GM19324 (cell line): ENCODE data around the gene PYGO1.
"Not testable (repeated sequence)": the region's sequence is repeated elsewhere in the genome, so short reads cannot be mapped to it uniquely, and the experiment has no call there.

Source experiments
- ATAC-seq: cut with Tn5 transposase; IDR thresholded peaks from one replicate; pipeline ENCODE4 v1.9.1; 2021; ENCODE audit warnings: mild to moderate bottlenecking, moderate library complexity; ENCODE audit not compliant: unreplicated experiment, low FRiP score

The PYGO1 gene

GRCh38 chr15:55513621-55514413 is 74.3 kb downstream of the PYGO1 start:
- ATAC-seq: not testable (repeated sequence)

- ATAC-seq: no peak
Measured at GRCh38 chr15:55513152-55513551, 75.0 kb downstream of the PYGO1 start.

- ATAC-seq: no peak
Measured at GRCh38 chr15:55507567-55507966, 80.6 kb downstream of the PYGO1 start.

GRCh38 chr15:55505407-55505806 is 82.7 kb downstream of the PYGO1 start:
- not testable (repeated sequence) for ATAC-seq

- no peak for ATAC-seq
Measured at GRCh38 chr15:55499151-55499550, 89.0 kb downstream of the PYGO1 start.

- peak; percentile 99 for ATAC-seq
Measured at GRCh38 chr15:55498109-55498938, 89.8 kb downstream of the PYGO1 start.

GRCh38 chr15:55496716-55497115 is 91.4 kb downstream of the PYGO1 start:
- ATAC-seq: no peak

GRCh38 chr15:55494931-55495330 is 93.2 kb downstream of the PYGO1 start:
- ATAC-seq: no peak

- ATAC-seq: not testable (repeated sequence)
Measured at GRCh38 chr15:55488952-55489600, 99.1 kb downstream of the PYGO1 start.
